ENCODE results near the gene VGF.

The VGF gene

GRCh38 chr7:101210143-101210542 is 44.8 kb upstream of the VGF start:
- DNase-seq (no peak), ATAC-seq (ENCODE audit: insufficient read depth, low read depth) (no peak)
- TF ChIP-seq EZH2 (IDR thresholded peaks at IDR 0.05; ENCODE audit: borderline replicate concordance, low read depth, low read length, severe bottlenecking), result no peak
- no peak for TF ChIP-seq CTCF (IDR thresholded peaks at IDR 0.05; ENCODE audit: borderline replicate concordance, extremely low read depth, low read length, poor library complexity, severe bottlenecking)
- no peaks in the 10 kb centered on the region for H3K79me2 ChIP-seq (ENCODE audit: insufficient read depth, low read length)
- H3K4me2 ChIP-seq (ENCODE audit: insufficient read depth, low read length), result no peak overlapping the region
- peaks cover 26% of the 10 kb centered on the region for H3K36me3 ChIP-seq (ENCODE audit: insufficient read depth, low read length)
- H3K4me1 ChIP-seq (ENCODE audit: insufficient read depth, low read length), result no peaks in the 10 kb centered on the region
- no peaks in the 10 kb centered on the region for H4K20me1 ChIP-seq (ENCODE audit: insufficient read depth, low read length)
- H3K27ac ChIP-seq (ENCODE audit: low read length), result no peak overlapping the region
- H3K9me3 ChIP-seq (ENCODE audit: insufficient read depth, low read length, severe bottlenecking), result no peaks in the 10 kb centered on the region
- H3K9ac ChIP-seq (ENCODE audit: low read depth, low read length), result no peak overlapping the region
- no peaks in the 10 kb centered on the region for H3K27me3 ChIP-seq (ENCODE audit: insufficient read depth, low read length, poor library complexity)
- no peak overlapping the region for H2AFZ ChIP-seq (ENCODE audit: low read depth, low read length)
- H3K4me3 ChIP-seq (ENCODE audit: low read depth in 1 of 2, low read length in 2 of 2), result no peak overlapping the region

- H3K9me3 ChIP-seq (ENCODE audit: insufficient read depth, low read length, severe bottlenecking), result no peaks in the 10 kb centered on the region
- TF ChIP-seq EZH2 (IDR thresholded peaks at IDR 0.05; ENCODE audit: borderline replicate concordance, low read depth, low read length, severe bottlenecking) (no peak), CTCF (IDR thresholded peaks at IDR 0.05; ENCODE audit: borderline replicate concordance, extremely low read depth, low read length, poor library complexity, severe bottlenecking) (no peak)
- no peak overlapping the region for H3K9ac ChIP-seq (ENCODE audit: low read depth, low read length)
- no peak overlapping the region for H3K27ac ChIP-seq (ENCODE audit: low read length)
- H3K4me2 ChIP-seq (ENCODE audit: insufficient read depth, low read length), result no peak overlapping the region
- H3K79me2 ChIP-seq (ENCODE audit: insufficient read depth, low read length), result no peaks in the 10 kb centered on the region
- H3K27me3 ChIP-seq (ENCODE audit: insufficient read depth, low read length, poor library complexity), result no peaks in the 10 kb centered on the region
- DNase-seq, result no peak
- no peak overlapping the region for H2AFZ ChIP-seq (ENCODE audit: low read depth, low read length)
- H3K36me3 ChIP-seq (ENCODE audit: insufficient read depth, low read length), result peaks cover 21% of the 10 kb centered on the region
- no peaks in the 10 kb centered on the region for H4K20me1 ChIP-seq (ENCODE audit: insufficient read depth, low read length)
- ATAC-seq (ENCODE audit: insufficient read depth, low read depth), result no peak
- no peak overlapping the region for H3K4me3 ChIP-seq (ENCODE audit: low read depth in 1 of 2, low read length in 2 of 2)
- no peaks in the 10 kb centered on the region for H3K4me1 ChIP-seq (ENCODE audit: insufficient read depth, low read length)
Measured at GRCh38 chr7:101208794-101209193, 43.4 kb upstream of the VGF start.

GRCh38 chr7:101207459-101207858 is 42.1 kb upstream of the VGF start:
- no peak for DNase-seq
- H3K9ac ChIP-seq (ENCODE audit: low read depth, low read length), result no peak overlapping the region
- H2AFZ ChIP-seq (ENCODE audit: low read depth, low read length), result no peak overlapping the region
- no peak overlapping the region for H3K4me3 ChIP-seq (ENCODE audit: low read depth in 1 of 2, low read length in 2 of 2)
- H4K20me1 ChIP-seq (ENCODE audit: insufficient read depth, low read length), result no peaks in the 10 kb centered on the region
- H3K4me1 ChIP-seq (ENCODE audit: insufficient read depth, low read length), result no peaks in the 10 kb centered on the region
- no peaks in the 10 kb centered on the region for H3K9me3 ChIP-seq (ENCODE audit: insufficient read depth, low read length, severe bottlenecking)
- ATAC-seq (ENCODE audit: insufficient read depth, low read depth), result no peak
- peaks cover 21% of the 10 kb centered on the region for H3K36me3 ChIP-seq (ENCODE audit: insufficient read depth, low read length)
- no peak overlapping the region for H3K4me2 ChIP-seq (ENCODE audit: insufficient read depth, low read length)
- H3K79me2 ChIP-seq (ENCODE audit: insufficient read depth, low read length), result no peaks in the 10 kb centered on the region
- TF ChIP-seq EZH2 (IDR thresholded peaks at IDR 0.05; ENCODE audit: borderline replicate concordance, low read depth, low read length, severe bottlenecking), result no peak
- no peak for TF ChIP-seq CTCF (IDR thresholded peaks at IDR 0.05; ENCODE audit: borderline replicate concordance, extremely low read depth, low read length, poor library complexity, severe bottlenecking)
- no peaks in the 10 kb centered on the region for H3K27me3 ChIP-seq (ENCODE audit: insufficient read depth, low read length, poor library complexity)
- H3K27ac ChIP-seq (ENCODE audit: low read length), result no peak overlapping the region

- H3K36me3 ChIP-seq (ENCODE audit: insufficient read depth, low read length), result peaks cover 13% of the 10 kb centered on the region
- H4K20me1 ChIP-seq (ENCODE audit: insufficient read depth, low read length), result no peaks in the 10 kb centered on the region
- no peak overlapping the region for H3K9ac ChIP-seq (ENCODE audit: low read depth, low read length)
- H3K27ac ChIP-seq (ENCODE audit: low read length), result no peak overlapping the region
- no peaks in the 10 kb centered on the region for H3K4me1 ChIP-seq (ENCODE audit: insufficient read depth, low read length)
- H2AFZ ChIP-seq (ENCODE audit: low read depth, low read length), result no peak overlapping the region
- H3K27me3 ChIP-seq (ENCODE audit: insufficient read depth, low read length, poor library complexity), result no peaks in the 10 kb centered on the region
- no peak for DNase-seq
- H3K79me2 ChIP-seq (ENCODE audit: insufficient read depth, low read length), result no peaks in the 10 kb centered on the region
- H3K9me3 ChIP-seq (ENCODE audit: insufficient read depth, low read length, severe bottlenecking), result no peaks in the 10 kb centered on the region
- no peak overlapping the region for H3K4me3 ChIP-seq (ENCODE audit: low read depth in 1 of 2, low read length in 2 of 2)
- no peak for ATAC-seq (ENCODE audit: insufficient read depth, low read depth)
- H3K4me2 ChIP-seq (ENCODE audit: insufficient read depth, low read length), result no peak overlapping the region
- TF ChIP-seq CTCF (IDR thresholded peaks at IDR 0.05; ENCODE audit: borderline replicate concordance, extremely low read depth, low read length, poor library complexity, severe bottlenecking) (no peak), EZH2 (IDR thresholded peaks at IDR 0.05; ENCODE audit: borderline replicate concordance, low read depth, low read length, severe bottlenecking) (no peak)
Measured at GRCh38 chr7:101206665-101207042, 41.3 kb upstream of the VGF start.

Data from DND-41 (cell line).